ENCODE data around the gene ACTA2.

Gene ACTA2

DNA sequence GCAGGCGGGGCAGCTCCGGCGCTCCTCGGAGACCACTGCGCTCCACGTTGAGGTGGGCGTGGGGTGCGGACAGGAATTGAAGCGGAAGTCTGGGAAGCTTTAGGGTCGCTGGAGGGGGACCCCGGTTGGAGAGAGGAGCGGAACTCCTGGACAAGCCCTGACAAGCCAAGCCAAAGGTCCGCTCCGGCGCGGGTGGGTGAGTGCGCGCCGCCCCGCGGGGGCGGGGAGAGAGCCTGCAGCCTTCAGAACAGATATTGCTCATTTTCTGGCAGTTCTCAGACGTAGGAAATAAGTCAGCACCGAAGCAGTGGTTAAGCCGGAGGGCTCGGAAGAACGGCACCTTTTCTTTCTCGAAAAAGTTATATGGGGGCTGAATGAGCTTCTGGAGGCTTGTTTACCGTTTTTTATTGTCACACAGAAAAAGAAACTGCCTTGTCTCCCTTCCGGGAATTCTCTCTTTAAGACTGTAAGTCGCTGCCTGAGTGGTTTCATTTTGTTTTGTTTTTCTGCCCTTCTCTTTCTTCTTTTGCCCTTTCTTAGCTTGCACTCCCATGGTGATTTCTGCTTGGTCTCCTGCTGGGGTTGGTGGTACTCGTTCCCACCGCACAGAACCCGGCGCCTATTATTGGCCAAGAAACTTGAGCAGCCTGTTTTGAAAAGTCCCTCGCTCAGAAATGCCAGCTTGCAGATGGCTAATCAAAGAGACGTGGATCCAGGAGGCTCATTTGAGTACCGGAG, 38.8 kb upstream of the ACTA2 start:
- H3K36me3 ChIP-seq (ENCODE audit: control insufficient read depth, insufficient read depth, low read length): no peaks in the 10 kb centered on the region
- WGBS, 2 experiments: 0% methylated on average over 38 of the region's 38 CpGs
- H3K4me1 ChIP-seq (ENCODE audit: control insufficient read depth, insufficient read depth, low read length): no peaks in the 10 kb centered on the region
- H3K9me3 ChIP-seq (ENCODE audit: control insufficient read depth, low read length): no peaks in the 10 kb centered on the region
- H3K27ac ChIP-seq (ENCODE audit: insufficient read depth, low read depth, low read length, poor library complexity, severe bottlenecking): peak overlapping the region; percentile 85
- peak overlapping the region; percentile 87 for H3K4me3 ChIP-seq (ENCODE audit: insufficient read depth, low read depth, low read length)
- peaks cover 4% of the 10 kb centered on the region for H3K27me3 ChIP-seq (ENCODE audit: control insufficient read depth, insufficient read depth, low read length, poor library complexity, severe bottlenecking)

DNA sequence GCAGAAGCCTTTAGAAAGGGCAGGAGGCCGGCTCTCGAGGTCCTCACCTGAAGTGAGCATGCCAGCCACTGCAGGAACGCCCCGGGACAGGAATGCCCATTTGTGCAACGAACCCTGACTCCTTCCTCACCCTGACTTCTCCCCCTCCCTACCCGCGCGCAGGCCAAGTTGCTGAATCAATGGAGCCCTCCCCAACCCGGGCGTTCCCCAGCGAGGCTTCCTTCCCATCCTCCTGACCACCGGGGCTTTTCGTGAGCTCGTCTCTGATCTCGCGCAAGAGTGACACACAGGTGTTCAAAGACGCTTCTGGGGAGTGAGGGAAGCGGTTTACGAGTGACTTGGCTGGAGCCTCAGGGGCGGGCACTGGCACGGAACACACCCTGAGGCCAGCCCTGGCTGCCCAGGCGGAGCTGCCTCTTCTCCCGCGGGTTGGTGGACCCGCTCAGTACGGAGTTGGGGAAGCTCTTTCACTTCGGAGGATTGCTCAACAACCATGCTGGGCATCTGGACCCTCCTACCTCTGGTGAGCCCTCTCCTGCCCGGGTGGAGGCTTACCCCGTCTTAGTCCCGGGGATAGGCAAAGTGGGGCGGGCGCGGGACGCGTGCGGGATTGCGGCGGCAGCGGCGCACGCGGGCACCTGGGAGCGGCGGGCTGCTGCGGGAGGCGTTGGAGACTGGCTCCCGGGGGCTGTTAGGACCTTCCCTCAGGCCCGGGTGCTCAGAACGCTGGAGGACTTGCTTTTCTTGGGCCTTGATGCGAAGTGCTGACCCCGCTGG, 38.0 kb upstream of the ACTA2 start, which contains the start of gene FAS:
FAS (plus strand) TSS at position 415 of the 777 bp plus-strand sequence; CDS start at position 494, 79 bp downstream.
- Histone ChIP-seq H3K4me1 (ENCODE audit: control insufficient read depth, insufficient read depth, low read length) (peaks cover 2% of the 10 kb centered on the region), H3K36me3 (ENCODE audit: control insufficient read depth, insufficient read depth, low read length) (no peaks in the 10 kb centered on the region), H3K27me3 (ENCODE audit: control insufficient read depth, insufficient read depth, low read length, poor library complexity, severe bottlenecking) (peaks cover 4% of the 10 kb centered on the region), H3K4me3 (ENCODE audit: insufficient read depth, low read depth, low read length) (peak within 1 kb of the TSS; percentile 87), H3K9me3 (ENCODE audit: control insufficient read depth, low read length) (no peaks in the 10 kb centered on the region), H3K27ac (ENCODE audit: insufficient read depth, low read depth, low read length, poor library complexity, severe bottlenecking) (peak within 1 kb of the TSS; percentile 85)
- 1% methylated on average over 51 of the region's 51 CpGs for WGBS, 2 experiments

DNA sequence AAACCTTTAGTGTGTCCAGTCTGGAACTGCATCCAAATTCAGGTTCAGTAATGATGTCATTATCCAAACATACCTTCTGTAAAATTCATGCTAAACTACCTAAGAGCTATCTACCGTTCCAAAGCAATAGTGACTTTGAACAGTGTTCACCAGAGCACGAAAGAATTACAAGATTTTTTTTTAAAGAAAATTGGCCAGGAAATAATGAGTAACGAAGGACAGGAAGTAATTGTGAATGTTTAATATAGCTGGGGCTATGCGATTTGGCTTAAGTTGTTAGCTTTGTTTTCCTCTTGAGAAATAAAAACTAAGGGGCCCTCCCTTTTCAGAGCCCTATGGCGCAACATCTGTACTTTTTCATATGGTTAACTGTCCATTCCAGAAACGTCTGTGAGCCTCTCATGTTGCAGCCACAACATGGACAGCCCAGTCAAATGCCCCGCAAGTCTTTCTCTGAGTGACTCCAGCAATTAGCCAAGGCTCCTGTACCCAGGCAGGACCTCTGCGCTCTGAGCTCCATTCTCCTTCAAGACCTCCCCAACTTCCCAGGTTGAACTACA, 37.3 kb upstream of the ACTA2 start:
- Histone ChIP-seq H3K27me3 (ENCODE audit: control insufficient read depth, insufficient read depth, low read length, poor library complexity, severe bottlenecking) (peaks cover 4% of the 10 kb centered on the region), H3K4me1 (ENCODE audit: control insufficient read depth, insufficient read depth, low read length) (peaks cover 2% of the 10 kb centered on the region), H3K9me3 (ENCODE audit: control insufficient read depth, low read length) (no peaks in the 10 kb centered on the region), H3K27ac (ENCODE audit: insufficient read depth, low read depth, low read length, poor library complexity, severe bottlenecking) (no peak overlapping the region), H3K4me3 (ENCODE audit: insufficient read depth, low read depth, low read length) (peak overlapping the region; percentile 87), H3K36me3 (ENCODE audit: control insufficient read depth, insufficient read depth, low read length) (no peaks in the 10 kb centered on the region)
- WGBS, 2 experiments: 69 to 73% methylated on average over 8 of the region's 8 CpGs

DNA sequence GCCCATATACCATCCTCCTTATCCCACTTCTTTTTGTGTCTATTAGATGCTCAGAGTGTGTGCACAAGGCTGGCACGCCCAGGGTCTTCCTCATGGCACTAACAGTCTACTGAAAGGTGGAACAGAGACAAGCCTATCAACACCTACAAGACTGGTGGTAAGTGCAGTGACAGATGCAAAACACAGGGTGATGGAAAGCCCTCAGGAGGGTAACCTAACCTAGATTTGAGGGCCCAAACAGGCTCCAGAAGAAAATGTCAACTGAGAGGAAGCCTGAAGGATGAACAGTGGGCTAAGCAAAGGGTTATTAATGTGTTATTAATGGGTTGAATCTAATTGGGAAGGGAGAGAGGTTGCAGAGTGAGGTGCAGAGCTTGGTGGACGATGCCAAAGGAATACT, 36.9 kb upstream of the ACTA2 start:
- WGBS, 2 experiments: 85 to 95% methylated on average over 2 of the region's 2 CpGs
- H3K36me3 ChIP-seq (ENCODE audit: control insufficient read depth, insufficient read depth, low read length): no peaks in the 10 kb centered on the region
- H3K27me3 ChIP-seq (ENCODE audit: control insufficient read depth, insufficient read depth, low read length, poor library complexity, severe bottlenecking): peaks cover 4% of the 10 kb centered on the region
- no peaks in the 10 kb centered on the region for H3K9me3 ChIP-seq (ENCODE audit: control insufficient read depth, low read length)
- H3K27ac ChIP-seq (ENCODE audit: insufficient read depth, low read depth, low read length, poor library complexity, severe bottlenecking): no peak overlapping the region
- peaks cover 2% of the 10 kb centered on the region for H3K4me1 ChIP-seq (ENCODE audit: control insufficient read depth, insufficient read depth, low read length)
- H3K4me3 ChIP-seq (ENCODE audit: insufficient read depth, low read depth, low read length): no peak overlapping the region

DNA sequence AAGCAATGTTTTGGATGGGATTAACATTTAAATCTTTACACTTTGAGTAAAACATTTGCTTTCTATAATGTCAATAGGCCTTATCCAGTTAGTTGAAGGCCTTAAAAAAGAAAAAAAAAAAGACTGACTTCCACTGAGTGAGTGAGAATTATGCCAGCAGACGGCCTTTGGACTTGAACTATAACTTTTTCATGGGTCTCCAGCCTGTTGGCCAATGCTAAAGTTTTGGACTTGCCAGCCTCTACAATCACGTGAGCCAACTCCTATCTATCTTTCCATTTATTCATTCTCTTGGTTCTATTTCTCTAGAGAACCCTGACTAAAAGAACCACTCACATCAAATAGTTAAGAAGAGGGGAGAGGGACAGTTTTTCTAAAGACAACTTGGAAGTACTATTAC, 35.3 kb upstream of the ACTA2 start:
- H3K4me1 ChIP-seq (ENCODE audit: control insufficient read depth, insufficient read depth, low read length): peaks cover 2% of the 10 kb centered on the region
- no peaks in the 10 kb centered on the region for H3K36me3 ChIP-seq (ENCODE audit: control insufficient read depth, insufficient read depth, low read length)
- H3K27ac ChIP-seq (ENCODE audit: insufficient read depth, low read depth, low read length, poor library complexity, severe bottlenecking): no peak overlapping the region
- WGBS, 2 experiments: 66 to 69% methylated on average over 2 of the region's 2 CpGs
- no peak overlapping the region for H3K4me3 ChIP-seq (ENCODE audit: insufficient read depth, low read depth, low read length)
- H3K27me3 ChIP-seq (ENCODE audit: control insufficient read depth, insufficient read depth, low read length, poor library complexity, severe bottlenecking): peaks cover 4% of the 10 kb centered on the region
- H3K9me3 ChIP-seq (ENCODE audit: control insufficient read depth, low read length): no peaks in the 10 kb centered on the region

DNA sequence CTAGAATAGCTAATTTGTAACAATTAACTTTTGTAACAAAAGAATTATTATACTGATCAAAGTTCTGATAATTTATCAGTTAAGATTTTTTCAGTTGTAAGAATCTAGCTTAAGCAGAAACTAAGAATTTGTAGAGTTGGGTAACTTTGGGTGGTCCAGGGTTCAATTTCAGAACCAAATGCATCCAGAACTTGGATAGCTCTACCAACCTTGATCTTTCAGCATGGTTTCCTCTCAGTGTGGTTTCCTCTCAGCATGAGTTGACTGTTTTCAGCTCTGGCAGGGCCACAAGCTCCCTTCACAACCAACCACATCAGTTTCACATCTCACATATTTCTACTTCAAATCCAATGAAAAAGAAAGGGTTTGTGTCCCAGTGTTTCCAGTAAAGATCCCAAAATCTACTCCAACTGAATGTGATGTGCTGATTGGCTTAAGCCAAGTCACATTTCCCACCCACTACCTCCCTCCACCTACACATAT, 34.7 kb upstream of the ACTA2 start:
- H3K9me3 ChIP-seq (ENCODE audit: control insufficient read depth, low read length): no peaks in the 10 kb centered on the region
- H3K27me3 ChIP-seq (ENCODE audit: control insufficient read depth, insufficient read depth, low read length, poor library complexity, severe bottlenecking): peaks cover 4% of the 10 kb centered on the region
- no peak overlapping the region for H3K27ac ChIP-seq (ENCODE audit: insufficient read depth, low read depth, low read length, poor library complexity, severe bottlenecking)
- H3K36me3 ChIP-seq (ENCODE audit: control insufficient read depth, insufficient read depth, low read length): no peaks in the 10 kb centered on the region
- H3K4me3 ChIP-seq (ENCODE audit: insufficient read depth, low read depth, low read length): no peak overlapping the region
- H3K4me1 ChIP-seq (ENCODE audit: control insufficient read depth, insufficient read depth, low read length): peaks cover 2% of the 10 kb centered on the region

DNA sequence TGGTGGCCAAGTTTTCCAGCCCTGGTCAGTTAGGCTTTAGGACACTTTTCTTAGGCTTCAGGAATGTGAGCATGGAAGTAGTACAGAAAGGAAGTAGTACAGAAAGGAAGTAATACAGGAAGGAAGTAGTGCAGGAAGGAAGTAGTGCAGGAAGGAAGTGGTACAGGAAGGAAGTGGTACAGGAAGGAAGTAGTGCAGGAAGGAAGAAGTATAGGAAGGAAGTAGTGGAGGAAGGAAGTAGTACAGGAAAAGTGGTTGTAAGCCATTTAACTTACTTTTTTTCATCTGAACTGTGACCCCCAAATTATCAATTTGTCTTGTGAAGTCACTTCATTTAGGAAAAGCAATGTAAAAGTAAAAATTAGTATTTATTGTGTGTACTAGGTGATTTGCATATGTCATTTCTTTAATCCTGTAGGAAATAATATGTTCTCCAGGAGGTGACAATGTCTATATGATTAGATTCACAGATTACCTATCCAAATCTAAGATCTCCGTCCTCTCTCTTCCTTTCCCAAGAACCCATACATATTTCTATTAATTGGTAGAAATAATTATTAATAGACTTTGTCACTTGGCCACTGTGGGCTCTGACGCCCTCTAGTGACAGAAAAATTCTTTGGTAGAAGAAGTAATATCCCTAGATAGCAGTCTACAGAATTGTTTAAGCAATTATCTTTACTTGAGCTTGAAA, 34.1 kb upstream of the ACTA2 start:
- WGBS, 2 experiments: 0% methylated on average over 1 of the region's 2 CpGs; no CpG with 5 or more reads in 1 of the 2 experiments
- H3K36me3 ChIP-seq (ENCODE audit: control insufficient read depth, insufficient read depth, low read length): no peaks in the 10 kb centered on the region
- H3K4me1 ChIP-seq (ENCODE audit: control insufficient read depth, insufficient read depth, low read length): peaks cover 2% of the 10 kb centered on the region
- H3K9me3 ChIP-seq (ENCODE audit: control insufficient read depth, low read length): no peaks in the 10 kb centered on the region
- H3K27ac ChIP-seq (ENCODE audit: insufficient read depth, low read depth, low read length, poor library complexity, severe bottlenecking): no peak overlapping the region
- no peak overlapping the region for H3K4me3 ChIP-seq (ENCODE audit: insufficient read depth, low read depth, low read length)
- H3K27me3 ChIP-seq (ENCODE audit: control insufficient read depth, insufficient read depth, low read length, poor library complexity, severe bottlenecking): peaks cover 4% of the 10 kb centered on the region

DNA sequence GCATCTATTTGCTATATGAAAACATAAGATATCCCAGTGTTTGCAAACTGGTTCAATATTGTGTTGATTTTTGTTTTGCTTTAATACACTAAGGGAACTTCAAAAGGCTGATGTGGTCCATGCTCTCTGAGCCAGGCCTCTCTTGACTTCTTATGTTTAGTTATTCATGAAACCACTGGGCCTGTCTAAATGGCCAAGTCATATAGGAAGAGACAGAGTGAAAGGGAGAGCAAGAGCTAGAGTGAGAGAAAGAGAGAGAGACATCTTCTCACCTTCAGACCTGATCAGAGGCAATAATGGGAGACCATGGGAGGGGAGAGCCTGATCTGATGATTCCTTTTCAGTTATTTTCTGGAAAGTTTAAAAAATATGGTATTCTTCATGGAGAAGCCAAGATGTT, 32.0 kb upstream of the ACTA2 start:
- Histone ChIP-seq H3K36me3 (ENCODE audit: control insufficient read depth, insufficient read depth, low read length) (no peaks in the 10 kb centered on the region), H3K4me1 (ENCODE audit: control insufficient read depth, insufficient read depth, low read length) (peaks cover 4% of the 10 kb centered on the region), H3K27ac (ENCODE audit: insufficient read depth, low read depth, low read length, poor library complexity, severe bottlenecking) (no peak overlapping the region), H3K9me3 (ENCODE audit: control insufficient read depth, low read length) (no peaks in the 10 kb centered on the region), H3K4me3 (ENCODE audit: insufficient read depth, low read depth, low read length) (no peak overlapping the region), H3K27me3 (ENCODE audit: control insufficient read depth, insufficient read depth, low read length, poor library complexity, severe bottlenecking) (peaks cover 4% of the 10 kb centered on the region)

DNA sequence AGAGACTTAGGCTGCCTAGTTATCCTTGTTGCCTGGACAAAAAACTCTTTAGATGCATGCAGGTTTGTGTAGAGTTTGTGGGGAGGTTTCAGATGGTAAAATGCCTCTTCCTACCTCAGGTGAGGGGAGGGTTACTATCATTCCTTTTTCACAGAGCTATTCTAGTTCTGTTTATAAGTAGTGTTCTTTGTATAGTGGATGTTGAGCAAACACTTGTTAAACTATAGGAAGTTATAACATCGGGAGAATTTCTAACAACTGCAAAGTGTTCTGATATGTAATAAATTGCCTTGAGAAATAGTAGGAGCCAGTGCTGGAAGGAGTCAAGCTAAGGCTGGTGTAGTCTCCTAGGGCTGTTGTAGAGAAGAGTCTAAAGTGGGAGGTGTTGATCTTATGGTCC, 31.4 kb upstream of the ACTA2 start:
- Histone ChIP-seq H3K36me3 (ENCODE audit: control insufficient read depth, insufficient read depth, low read length) (no peaks in the 10 kb centered on the region), H3K27me3 (ENCODE audit: control insufficient read depth, insufficient read depth, low read length, poor library complexity, severe bottlenecking) (no peaks in the 10 kb centered on the region), H3K27ac (ENCODE audit: insufficient read depth, low read depth, low read length, poor library complexity, severe bottlenecking) (no peak overlapping the region), H3K4me3 (ENCODE audit: insufficient read depth, low read depth, low read length) (no peak overlapping the region), H3K9me3 (ENCODE audit: control insufficient read depth, low read length) (no peaks in the 10 kb centered on the region), H3K4me1 (ENCODE audit: control insufficient read depth, insufficient read depth, low read length) (peaks cover 10% of the 10 kb centered on the region)
- WGBS, 2 experiments: 96 to 97% methylated on average over 1 of the region's 1 CpG

DNA sequence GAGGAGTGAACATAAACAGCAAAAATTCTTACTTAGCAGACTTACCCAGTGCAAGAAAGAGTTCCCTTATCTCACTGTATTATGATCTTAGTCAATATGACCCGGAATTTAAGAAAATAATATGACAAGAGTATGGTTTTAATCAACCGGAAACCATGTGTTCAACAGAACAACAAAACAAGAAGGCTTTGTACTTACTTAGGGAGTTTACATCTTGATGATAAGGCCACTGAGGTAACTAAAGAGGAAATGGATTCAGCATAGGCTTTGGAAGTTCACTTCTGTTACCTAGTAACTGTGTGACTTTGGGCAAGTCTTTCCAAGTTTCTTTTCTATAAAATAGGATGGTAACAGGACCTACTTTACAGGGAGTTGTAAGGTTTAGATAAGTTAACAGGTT, 30.6 kb upstream of the ACTA2 start:
- Histone ChIP-seq H3K27me3 (ENCODE audit: control insufficient read depth, insufficient read depth, low read length, poor library complexity, severe bottlenecking) (no peaks in the 10 kb centered on the region), H3K9me3 (ENCODE audit: control insufficient read depth, low read length) (no peaks in the 10 kb centered on the region), H3K4me3 (ENCODE audit: insufficient read depth, low read depth, low read length) (no peak overlapping the region), H3K27ac (ENCODE audit: insufficient read depth, low read depth, low read length, poor library complexity, severe bottlenecking) (no peak overlapping the region), H3K4me1 (ENCODE audit: control insufficient read depth, insufficient read depth, low read length) (peaks cover 11% of the 10 kb centered on the region), H3K36me3 (ENCODE audit: control insufficient read depth, insufficient read depth, low read length) (no peaks in the 10 kb centered on the region)
- WGBS, 2 experiments: 100% methylated on average over 1 to 2 of the region's 2 CpGs
